ENCODE measurements around the gene NOTCH2.
"Not testable (repeated sequence)": the region's sequence is repeated elsewhere in the genome, so short reads cannot be mapped to it uniquely, and the experiment has no call there.

Gene NOTCH2

DNA sequence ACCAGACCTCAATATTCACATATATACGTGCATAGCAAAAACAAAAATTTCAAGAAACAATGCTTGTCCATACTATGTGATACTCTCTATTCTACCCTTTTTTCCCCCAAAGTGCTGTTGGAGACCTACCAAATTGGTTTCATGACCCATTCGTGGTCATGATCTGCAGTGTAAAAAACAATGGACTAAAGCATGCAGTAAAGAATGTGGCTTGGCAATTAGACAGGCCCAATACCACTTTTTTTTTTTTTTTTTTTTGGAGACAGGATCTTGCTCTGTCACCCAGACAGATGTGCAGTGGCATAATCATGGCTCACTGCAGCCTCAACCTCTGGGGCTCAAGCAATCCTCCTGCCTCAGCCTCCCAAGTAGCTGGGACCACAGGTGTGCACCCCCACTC is 21.3 kb downstream of the NOTCH2 start:
- DNase-seq, result not testable (repeated sequence)

GRCh38 chr1:120041771-120042170 is 27.7 kb downstream of the NOTCH2 start:
- DNase-seq, result not testable (repeated sequence)

DNA sequence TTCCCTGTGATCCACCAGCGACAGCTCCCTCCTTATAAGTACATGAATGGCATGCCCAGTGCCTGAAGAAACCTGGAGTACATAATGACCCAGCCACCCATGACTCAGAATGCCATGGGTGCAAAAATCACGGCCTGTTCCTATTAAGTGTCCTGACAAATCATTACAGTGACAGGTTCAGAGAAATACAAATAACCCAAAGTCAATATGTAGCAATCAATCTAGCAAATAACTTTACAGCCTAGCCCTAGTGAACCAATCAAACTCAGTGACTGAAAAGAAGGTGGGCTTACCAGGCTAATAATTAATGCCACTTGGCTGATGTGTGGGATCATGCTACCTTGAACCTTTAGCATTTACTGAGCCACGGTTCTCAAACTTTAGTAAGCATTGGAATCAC is 37.2 kb downstream of the NOTCH2 start:
- DNase-seq, result not testable (repeated sequence)

DNA sequence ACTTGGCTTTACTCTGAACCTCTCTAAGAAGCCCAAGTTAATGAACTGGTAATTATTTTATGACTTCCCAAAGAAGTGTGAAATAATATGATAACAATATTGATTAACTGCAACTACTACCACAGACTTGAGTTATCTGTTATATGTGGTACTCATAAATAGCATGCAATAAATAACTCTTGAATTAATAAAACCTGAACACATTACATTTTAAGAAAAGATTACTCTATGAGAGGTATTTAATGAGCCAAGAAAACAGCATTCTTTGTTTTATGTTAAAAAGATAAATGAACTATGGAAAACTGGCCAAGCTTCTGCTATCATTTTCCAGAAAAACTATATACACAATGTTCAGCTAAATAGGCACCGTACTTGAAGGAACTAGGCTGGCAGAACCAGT is 45.7 kb downstream of the NOTCH2 start:
- DNase-seq, result not testable (repeated sequence)

GRCh38 chr1:120014978-120015377 is 54.5 kb downstream of the NOTCH2 start:
- not testable (repeated sequence) for DNase-seq

DNA sequence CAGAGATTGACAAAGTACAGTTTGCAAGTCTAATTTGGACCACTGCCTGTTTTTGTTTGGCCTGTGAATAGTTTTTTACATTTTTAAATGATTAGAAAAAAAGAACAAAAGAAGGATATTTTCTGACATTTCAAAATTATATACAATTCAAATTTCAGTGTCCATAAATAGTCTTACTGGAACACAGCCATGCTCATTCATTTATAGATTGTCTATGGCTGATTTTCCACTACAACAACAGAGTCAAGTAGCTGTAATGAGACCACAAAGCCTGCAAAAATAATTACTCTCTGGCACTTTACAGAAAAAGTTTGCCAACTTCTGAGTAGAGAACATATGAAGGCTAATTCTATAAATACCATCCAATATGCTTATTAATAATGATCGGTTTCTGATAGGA is 61.1 kb downstream of the NOTCH2 start:
- not testable (repeated sequence) for DNase-seq

DNA sequence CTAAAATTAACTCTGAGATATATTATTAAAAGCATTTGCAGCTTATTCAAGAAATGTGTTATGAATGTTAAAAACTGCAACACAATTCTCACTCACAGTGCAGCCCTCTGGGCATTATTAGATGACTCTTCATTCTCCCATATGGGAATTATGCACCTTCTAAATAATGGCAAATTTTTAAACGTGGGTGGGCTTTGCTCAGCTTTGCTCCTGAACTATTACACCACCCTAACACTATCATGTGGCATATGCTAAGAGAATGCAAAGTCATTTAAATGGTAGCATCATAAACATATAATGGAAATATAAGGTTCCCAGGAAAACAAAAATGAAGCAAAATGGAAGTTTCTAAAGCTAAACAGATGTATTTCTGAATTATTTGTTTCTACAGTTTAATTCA is 61.6 kb downstream of the NOTCH2 start:
- DNase-seq, result not testable (repeated sequence)

GRCh38 chr1:120001035-120001434 is 68.4 kb downstream of the NOTCH2 start:
- DNase-seq, result not testable (repeated sequence)

DNA sequence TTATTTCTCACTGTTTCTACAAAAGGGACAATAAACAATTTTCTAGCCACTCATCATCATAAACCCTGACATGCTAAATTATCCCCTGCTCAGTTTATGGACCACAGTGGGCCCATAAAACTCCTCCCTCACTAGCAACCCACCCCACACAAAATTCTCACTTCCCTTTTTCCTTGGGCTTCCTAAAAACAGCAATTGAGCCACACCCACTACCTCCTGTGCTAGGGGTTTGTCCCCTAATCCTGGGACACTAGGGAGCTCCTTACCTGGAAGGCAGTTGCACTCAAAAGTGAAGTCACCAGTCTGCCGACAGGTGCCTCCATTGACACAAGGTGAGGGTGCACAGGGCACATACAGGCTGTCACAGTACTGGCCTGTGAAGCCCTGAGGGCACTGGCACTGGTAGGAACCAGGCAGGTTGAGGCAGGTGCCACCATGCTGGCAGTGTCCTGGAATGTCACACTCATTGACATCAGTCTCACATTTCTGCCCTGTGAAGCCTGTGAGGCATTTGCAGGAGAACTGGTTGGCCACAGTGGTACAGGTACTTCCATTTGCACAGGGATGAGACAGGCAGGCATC is 72.6 kb downstream of the NOTCH2 start:
- DNase-seq, result not testable (repeated sequence)

DNA sequence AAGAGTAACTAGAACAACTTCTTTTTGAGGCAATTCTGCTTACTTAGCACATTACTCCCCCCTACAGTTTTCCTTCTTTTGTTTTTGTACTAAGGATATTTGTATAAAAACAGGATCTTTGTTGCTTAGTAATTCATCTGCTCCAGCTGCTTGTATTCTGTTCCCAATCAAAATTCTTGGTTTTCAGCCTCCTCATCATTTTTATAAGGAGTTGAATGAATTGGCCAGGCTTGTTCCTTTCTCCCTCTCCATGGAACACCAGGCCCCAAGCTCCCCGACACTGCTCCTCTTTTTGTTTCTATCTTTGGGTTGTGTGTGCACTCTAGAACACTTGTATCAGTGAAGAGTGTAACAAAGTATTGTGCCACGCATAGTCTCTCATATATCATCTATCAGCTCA is 73.5 kb downstream of the NOTCH2 start:
- not testable (repeated sequence) for DNase-seq

DNA sequence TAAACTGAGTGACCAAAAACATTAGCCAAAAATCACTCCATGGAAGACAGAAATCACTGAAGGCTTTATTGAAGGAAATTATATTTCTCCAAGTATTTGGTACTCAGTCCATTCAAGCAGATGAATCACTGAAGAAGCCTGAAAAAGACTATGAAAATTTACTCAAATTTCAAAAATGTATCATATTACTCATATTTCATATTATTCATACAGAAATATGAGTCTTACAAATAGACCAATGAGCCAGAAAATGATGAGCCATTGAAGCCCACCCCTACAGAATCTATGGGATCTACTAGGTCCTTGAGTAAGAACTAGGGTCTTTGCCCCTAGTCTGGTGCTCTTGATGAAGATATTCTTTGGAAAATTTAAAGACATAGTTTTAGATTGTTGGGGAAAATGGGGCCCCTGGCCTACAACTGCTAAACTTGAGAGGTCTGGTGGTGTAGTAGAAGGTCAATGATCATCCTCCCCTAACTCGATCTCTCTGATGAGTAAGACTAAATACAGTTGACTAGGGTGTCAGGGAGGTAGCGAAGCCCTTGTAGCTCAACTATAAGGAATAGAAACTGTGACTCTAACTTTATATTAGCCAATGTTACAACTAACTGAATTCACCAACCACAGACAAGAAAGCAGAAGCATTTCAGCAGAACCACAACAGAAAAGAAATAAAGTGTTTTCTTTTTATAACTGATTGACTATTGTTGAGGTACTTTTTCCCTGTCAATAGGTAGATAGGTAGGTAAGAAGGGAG is 81.0 kb downstream of the NOTCH2 start:
- no peak for DNase-seq

DNA sequence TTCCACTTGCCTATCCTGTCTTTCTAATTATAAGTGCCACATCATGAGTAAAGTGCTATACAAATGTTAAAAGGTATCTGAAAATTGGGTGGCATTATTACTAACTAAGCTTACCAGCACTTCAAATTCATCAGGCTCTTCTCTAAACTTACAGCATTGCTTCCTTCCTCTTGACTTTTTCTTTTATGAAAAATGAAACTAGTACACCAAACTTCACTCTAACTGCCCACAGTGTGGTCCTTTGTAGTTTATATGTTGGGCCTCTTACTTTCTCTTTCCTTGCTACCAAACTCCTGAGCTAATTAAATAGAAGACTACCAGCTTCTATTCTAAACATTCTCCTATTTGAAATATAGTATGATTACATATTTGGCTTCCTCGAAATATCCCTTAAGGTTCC is 81.8 kb downstream of the NOTCH2 start:
- peak in 1 of 2 donors; percentile 24 for DNase-seq

DNA sequence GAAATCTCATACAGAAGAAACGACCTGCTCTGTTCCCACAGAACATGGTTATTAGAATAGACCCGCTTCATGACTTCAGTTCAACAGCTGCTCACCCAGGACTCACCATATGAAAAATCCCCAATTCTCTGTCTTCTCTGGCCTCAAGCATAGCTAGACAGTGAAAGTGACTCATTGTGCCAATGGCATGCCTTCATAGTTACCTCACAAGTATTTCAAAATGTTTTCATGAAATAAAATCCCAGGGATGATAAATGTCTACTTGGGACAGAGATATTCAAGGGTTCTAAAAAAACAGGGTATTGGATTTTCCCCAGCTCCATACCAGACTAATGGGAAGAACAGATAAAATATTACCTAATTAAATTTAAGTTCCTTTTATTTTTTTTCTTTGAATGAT is 82.3 kb downstream of the NOTCH2 start:
- DNase-seq, result peak in 1 of 2 donors; percentile 19

GRCh38 chr1:119986007-119986497 is 83.4 kb downstream of the NOTCH2 start:
- no peak for DNase-seq

GRCh38 chr1:119984771-119985170 is 84.7 kb downstream of the NOTCH2 start:
- DNase-seq, result no peak

DNA sequence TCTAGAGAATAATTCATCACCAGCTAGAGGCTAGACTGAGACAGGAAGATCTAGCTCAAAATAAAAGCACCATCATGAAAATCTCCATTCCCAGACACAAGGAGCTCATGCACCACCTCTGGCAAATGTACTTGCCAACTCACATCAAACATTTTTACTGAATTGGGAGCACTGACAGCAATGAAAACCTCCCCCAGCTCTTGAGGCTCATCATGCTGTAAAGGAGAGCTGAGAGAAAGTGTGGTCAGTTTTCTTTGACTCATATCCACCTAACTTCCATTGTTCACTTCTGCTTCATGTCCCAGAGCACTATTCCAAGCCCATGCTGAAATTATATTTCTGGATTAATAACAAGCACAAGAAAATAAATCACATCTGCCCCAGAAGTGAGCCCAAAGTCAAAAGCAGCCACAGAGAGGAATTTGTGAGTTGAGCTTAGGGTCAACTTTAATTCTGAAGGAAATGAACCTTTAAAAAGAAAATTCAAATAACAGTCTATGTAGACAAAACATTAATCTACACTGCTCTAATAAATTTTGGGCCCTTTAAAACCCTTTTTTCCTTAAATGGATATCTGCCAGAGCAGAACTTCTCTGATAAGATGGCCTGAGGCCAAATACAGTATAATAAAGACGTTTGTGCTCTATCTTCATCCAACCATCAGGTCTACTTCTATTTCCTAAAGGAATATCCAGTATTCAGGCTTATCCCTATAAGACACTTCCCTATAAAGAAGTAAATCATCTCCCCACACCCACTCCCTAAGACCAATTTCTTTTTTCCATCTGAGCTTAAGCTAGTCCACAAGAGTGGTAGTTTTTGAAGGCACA is 87.3 kb downstream of the NOTCH2 start:
- DNase-seq, result no peak

- DNase-seq, result no peak
Measured at GRCh38 chr1:119981496-119981895, 88.0 kb downstream of the NOTCH2 start.

DNA sequence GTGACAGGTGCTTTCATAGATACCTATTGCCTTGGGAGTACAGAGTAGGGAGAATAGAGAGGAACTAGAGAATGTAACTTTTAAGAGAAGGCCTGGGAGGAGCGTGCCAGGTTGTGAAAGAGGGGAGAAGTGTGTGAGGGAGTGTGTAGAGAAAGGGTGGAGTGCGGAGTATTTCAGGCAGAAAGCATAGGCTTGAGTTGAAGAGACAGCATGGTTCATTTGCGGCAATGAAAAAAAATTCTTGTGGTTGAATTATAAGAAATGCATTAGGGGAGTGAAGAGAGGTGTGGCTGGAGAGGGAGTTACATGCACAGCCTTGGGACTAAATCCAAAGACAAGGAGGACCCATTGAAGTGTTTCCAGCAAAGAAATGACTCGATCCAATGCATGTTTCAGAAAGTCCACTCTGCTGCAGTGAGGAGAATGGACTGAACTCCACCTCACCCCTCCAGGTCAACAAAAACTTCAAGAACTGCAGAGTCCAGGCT is 91.4 kb downstream of the NOTCH2 start:
- DNase-seq, result no peak

GRCh38 chr1:119977113-119977736 is 92.2 kb downstream of the NOTCH2 start:
- DNase-seq, result not testable (repeated sequence)

GRCh38 chr1:119975582-119976254 is 93.7 kb downstream of the NOTCH2 start:
- DNase-seq, result not testable (repeated sequence)

GRCh38 chr1:119975006-119975405 is 94.5 kb downstream of the NOTCH2 start:
- no peak for DNase-seq

DNA sequence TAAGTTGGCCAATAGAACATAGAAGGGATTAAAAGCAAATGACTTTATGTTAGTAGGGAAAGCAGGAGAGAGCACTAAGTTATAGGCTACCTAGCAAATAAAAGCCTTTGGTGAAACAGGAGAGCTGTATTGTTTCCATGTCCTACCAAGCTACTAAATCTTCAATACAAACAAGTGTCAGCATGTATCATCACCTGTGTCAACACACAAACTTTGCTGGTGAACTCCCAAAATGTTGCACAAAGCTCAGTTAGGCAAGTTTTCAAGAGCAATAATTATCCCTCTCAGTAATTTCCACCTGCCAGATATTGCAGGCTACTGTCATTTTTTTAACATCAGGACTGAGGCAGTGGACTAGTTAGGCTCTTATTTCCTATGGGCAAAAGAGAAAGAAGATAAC is 95.4 kb downstream of the NOTCH2 start:
- no peak for DNase-seq
